ENCODE results near the gene P4HA1. TPM values are rescaled to one million over a fixed set of nuclear protein-coding genes. Genes with fewer than 3 reads are reported as not detected.
A peak's percentile ranks its signal among the peaks of the same experiment; 100 is the strongest.

Gene P4HA1
- total RNA-seq, 2 donors from 2014 or later: 16.2 to 26.8 TPM

GRCh38 chr10:73134727-73135126 lies 38.1 kb upstream of the P4HA1 start:
- Histone ChIP-seq H3K9me3 (no peaks in the 10 kb centered on the region), H3K4me1 (replicated peaks) (no peaks in the 10 kb centered on the region), H3K4me3 (no peak overlapping the region), H3K27ac (no peak overlapping the region), H3K27me3 (replicated peaks; ENCODE audit: insufficient read depth) (no peaks in the 10 kb centered on the region), H3K36me3 (peaks cover 0 to 3% of the 10 kb centered on the region in 2 donors)
- TF ChIP-seq POLR2A (IDR thresholded peaks at IDR 0.05): no peak
- TF ChIP-seq POLR2AphosphoS5 (IDR thresholded peaks at IDR 0.05): no peak
- no peak for TF ChIP-seq CTCF (IDR thresholded peaks at IDR 0.05)
- DNase-seq (ENCODE audit: low spot score): no peak
- WGBS: 79% methylated on average over 3 of the region's 3 CpGs
- intact Hi-C loops (cut with DNase I): no loop called here

GRCh38 chr10:73131913-73132686 lies 35.4 kb upstream of the P4HA1 start:
- intact Hi-C loops (cut with DNase I): no loop called here
- TF ChIP-seq CTCF (IDR thresholded peaks at IDR 0.05): no peak
- TF ChIP-seq POLR2AphosphoS5 (IDR thresholded peaks at IDR 0.05): no peak
- TF ChIP-seq POLR2A (IDR thresholded peaks at IDR 0.05): no peak
- H3K4me3 ChIP-seq: no peak overlapping the region
- no peaks in the 10 kb centered on the region for H3K4me1 ChIP-seq (replicated peaks)
- peaks cover 0 to 3% of the 10 kb centered on the region in 2 donors for H3K36me3 ChIP-seq
- WGBS: 98% methylated on average over 2 of the region's 2 CpGs
- no peak overlapping the region for H3K27ac ChIP-seq
- H3K27me3 ChIP-seq (replicated peaks; ENCODE audit: insufficient read depth): no peaks in the 10 kb centered on the region
- no peaks in the 10 kb centered on the region for H3K9me3 ChIP-seq
- no peak for DNase-seq (ENCODE audit: low spot score)

- Histone ChIP-seq H3K27me3 (replicated peaks; ENCODE audit: insufficient read depth) (no peaks in the 10 kb centered on the region), H3K27ac (no peak overlapping the region), H3K36me3 (peaks cover 0 to 2% of the 10 kb centered on the region in 2 donors), H3K9me3 (no peaks in the 10 kb centered on the region), H3K4me3 (no peak overlapping the region), H3K4me1 (replicated peaks) (no peaks in the 10 kb centered on the region)
- 34% methylated on average over 2 of the region's 2 CpGs for WGBS
- no peak for DNase-seq (ENCODE audit: low spot score)
- TF ChIP-seq CTCF (IDR thresholded peaks at IDR 0.05) (no peak), POLR2AphosphoS5 (IDR thresholded peaks at IDR 0.05) (peak; percentile 5), POLR2A (IDR thresholded peaks at IDR 0.05) (no peak)
- intact Hi-C loops (cut with DNase I): no loop called here
Observed at GRCh38 chr10:73131301-73131700, 34.6 kb upstream of the P4HA1 start.

GRCh38 chr10:73126343-73126742 lies 29.7 kb upstream of the P4HA1 start:
- intact Hi-C loops (cut with DNase I): no loop called here
- no peak for DNase-seq (ENCODE audit: low spot score)
- 98% methylated on average over 2 of the region's 2 CpGs for WGBS
- Histone ChIP-seq H3K4me3 (no peak overlapping the region), H3K27me3 (replicated peaks; ENCODE audit: insufficient read depth) (no peaks in the 10 kb centered on the region), H3K36me3 (no peaks in the 10 kb centered on the region), H3K9me3 (no peaks in the 10 kb centered on the region), H3K27ac (no peak overlapping the region), H3K4me1 (replicated peaks) (no peaks in the 10 kb centered on the region)
- TF ChIP-seq POLR2A (IDR thresholded peaks at IDR 0.05) (no peak), POLR2AphosphoS5 (IDR thresholded peaks at IDR 0.05) (no peak), CTCF (IDR thresholded peaks at IDR 0.05) (no peak)

GRCh38 chr10:73119952-73120351 lies 23.3 kb upstream of the P4HA1 start:
- no peak overlapping the region for H3K4me3 ChIP-seq
- H3K9me3 ChIP-seq: no peaks in the 10 kb centered on the region
- H3K27ac ChIP-seq: no peak overlapping the region
- no peak for DNase-seq (ENCODE audit: low spot score)
- TF ChIP-seq POLR2AphosphoS5 (IDR thresholded peaks at IDR 0.05) (no peak), POLR2A (IDR thresholded peaks at IDR 0.05) (no peak), CTCF (IDR thresholded peaks at IDR 0.05) (no peak)
- intact Hi-C loops (cut with DNase I): no loop called here
- no peaks in the 10 kb centered on the region for H3K4me1 ChIP-seq (replicated peaks)
- no peaks in the 10 kb centered on the region for H3K36me3 ChIP-seq
- WGBS: 81% methylated on average over 4 of the region's 4 CpGs
- H3K27me3 ChIP-seq (replicated peaks; ENCODE audit: insufficient read depth): no peaks in the 10 kb centered on the region

Data from prostate gland (tissue), 2 donors.